Gastrocnemius medialis (tissue), 4 donors: Measurements from ENCODE around the gene APBA2.
"Not testable (repeated sequence)": the region's sequence is repeated elsewhere in the genome, so short reads cannot be mapped to it uniquely, and the experiment has no call there.

Experiments used
- POLR2A ChIP-seq, 2 donors: fragments of 450-650 bp; IDR thresholded peaks; one replicate each; pipeline ENCODE4 v1.6.1; 2017; ENCODE audit warnings: antibody characterized with exemption in 2 of 2, mild to moderate bottlenecking in 2 of 2, moderate library complexity in 2 of 2
- TF ChIP-seq, protein P1 (sequence below), 5 experiments: fragments of 450-650 bp in 3 of 5; fragments of 200-600 bp in 2 of 5; sonication (generic) in 2 of 5; IDR thresholded peaks in 4 of 5; conservative IDR thresholded peaks in 1 of 5; 1 replicate in 4 of 5; 2 replicates in 1 of 5; pipeline ENCODE4 v1.5.1; 2016 to 2019; ENCODE audit warnings: antibody characterized with exemption in 5 of 5, mild to moderate bottlenecking in 3 of 5, moderate library complexity in 3 of 5

DNA sequence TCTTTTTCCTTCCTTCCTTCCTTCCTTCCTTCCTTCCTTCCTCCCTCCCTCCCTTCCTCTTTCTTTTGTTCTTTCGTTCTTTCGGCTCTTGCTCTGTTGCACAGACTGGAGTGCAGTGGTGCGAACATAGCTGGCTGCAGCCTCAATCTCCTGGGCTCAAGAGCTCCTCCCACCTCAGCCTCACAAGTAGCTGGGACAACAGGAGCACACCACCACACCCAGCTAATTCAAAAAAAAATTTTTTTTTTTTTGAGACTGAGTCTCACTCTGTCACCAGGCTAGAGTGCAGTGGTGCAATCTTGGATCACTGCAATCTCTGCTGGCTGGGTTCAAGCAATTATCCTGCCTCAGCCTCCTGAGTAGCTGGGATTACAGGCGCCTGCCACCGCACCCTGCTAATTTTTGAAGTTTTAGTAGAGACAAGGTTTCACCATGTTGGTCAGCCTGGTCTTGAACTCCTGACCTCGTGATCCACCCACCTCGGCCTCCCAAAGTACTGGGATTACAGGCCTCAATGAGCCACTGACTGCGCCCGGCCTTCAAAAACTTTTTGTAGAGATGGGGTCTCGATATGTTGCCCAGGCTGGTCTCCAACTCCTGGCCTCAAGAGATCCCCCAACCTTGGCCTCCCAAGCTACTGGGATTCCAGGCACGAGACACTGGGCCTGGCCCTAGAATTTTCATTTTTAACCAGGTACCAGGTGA lies 24.0 kb upstream of the APBA2 start:
- TF ChIP-seq POLR2A (IDR thresholded peaks at IDR 0.05), result not testable (repeated sequence)
- TF ChIP-seq, protein P1, sequence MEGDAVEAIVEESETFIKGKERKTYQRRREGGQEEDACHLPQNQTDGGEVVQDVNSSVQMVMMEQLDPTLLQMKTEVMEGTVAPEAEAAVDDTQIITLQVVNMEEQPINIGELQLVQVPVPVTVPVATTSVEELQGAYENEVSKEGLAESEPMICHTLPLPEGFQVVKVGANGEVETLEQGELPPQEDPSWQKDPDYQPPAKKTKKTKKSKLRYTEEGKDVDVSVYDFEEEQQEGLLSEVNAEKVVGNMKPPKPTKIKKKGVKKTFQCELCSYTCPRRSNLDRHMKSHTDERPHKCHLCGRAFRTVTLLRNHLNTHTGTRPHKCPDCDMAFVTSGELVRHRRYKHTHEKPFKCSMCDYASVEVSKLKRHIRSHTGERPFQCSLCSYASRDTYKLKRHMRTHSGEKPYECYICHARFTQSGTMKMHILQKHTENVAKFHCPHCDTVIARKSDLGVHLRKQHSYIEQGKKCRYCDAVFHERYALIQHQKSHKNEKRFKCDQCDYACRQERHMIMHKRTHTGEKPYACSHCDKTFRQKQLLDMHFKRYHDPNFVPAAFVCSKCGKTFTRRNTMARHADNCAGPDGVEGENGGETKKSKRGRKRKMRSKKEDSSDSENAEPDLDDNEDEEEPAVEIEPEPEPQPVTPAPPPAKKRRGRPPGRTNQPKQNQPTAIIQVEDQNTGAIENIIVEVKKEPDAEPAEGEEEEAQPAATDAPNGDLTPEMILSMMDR (IDR thresholded peaks at IDR 0.05 in 4 of 5, conservative IDR thresholded peaks at IDR 0.05 in 1 of 5), result not testable (repeated sequence)
